Measurements from ENCODE around the gene KRTAP4-6.
"Not testable (repeated sequence)": the region's sequence is repeated elsewhere in the genome, so short reads cannot be mapped to it uniquely, and the experiment has no call there.

Gene KRTAP4-6

DNA sequence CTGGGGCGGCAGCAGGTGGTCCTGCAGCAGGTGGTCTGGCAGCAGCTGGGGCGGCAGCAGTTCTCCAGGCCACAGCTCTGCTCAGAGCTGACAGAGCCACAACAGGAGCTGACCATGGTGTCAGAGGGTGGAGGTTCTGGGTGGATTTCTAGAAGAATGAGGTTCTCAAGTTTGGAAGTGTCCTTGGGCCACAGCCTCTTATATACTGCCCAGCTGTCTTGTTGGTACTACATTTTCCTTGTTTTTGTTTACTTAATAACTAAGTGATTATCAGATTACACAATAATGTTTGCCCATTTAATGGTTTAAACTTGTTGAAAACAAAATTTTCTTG is 9.3 kb upstream of the KRTAP4-6 start, which contains the start of gene KRTAP4-5:
TSS of gene KRTAP4-5 (minus strand) at position 174 of the 334 bp plus-strand sequence. CDS start at position 116, 58 bp downstream.
- in situ Hi-C loops (cut with HindIII; ENCODE audit: low pct_ligation_motif_present, low pct_unique_long_range_greater_than_20kb, low sequenced_read_pairs): no loop called here

DNA sequence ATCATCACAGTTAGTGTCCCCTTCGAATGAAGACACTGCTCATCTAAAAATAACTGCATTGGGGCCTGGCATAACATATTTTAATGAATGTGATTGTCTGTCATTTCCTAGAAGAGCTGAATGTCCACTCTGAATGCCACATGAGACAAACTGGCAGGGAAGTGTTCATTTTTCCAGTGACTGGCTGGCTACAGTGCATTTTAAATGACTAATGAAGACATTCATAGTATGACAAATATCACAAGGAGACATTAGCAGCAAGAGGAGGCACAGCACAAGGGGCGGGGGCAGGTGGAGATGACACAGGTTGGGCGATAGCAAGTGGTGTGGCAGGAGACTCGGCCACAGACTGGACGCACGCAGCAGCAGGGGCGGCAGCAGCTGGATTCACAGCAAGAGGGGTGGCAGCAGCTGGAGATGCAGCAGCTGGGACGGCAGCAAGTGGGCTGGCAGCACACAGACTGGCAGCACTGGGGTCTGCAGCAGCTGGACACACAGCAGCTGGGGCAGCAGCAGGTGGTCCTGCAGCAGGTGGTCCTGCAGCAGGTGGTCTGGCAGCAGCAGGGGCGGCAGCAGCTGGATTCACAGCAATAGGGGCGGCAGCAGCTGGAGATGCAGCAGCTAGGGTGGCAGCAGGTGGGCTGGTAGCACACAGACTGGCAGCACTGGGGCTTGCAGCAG is 8.8 kb upstream of the KRTAP4-6 start:
- DNase-seq; in situ Hi-C loops (cut with HindIII; ENCODE audit: low pct_ligation_motif_present, low pct_unique_long_range_greater_than_20kb, low sequenced_read_pairs): not testable (repeated sequence)

More for the DNA sequence above, 9.3 kb upstream of the KRTAP4-6 start, which contains the start of gene KRTAP4-5:
- DNase-seq: no peak

DNA sequence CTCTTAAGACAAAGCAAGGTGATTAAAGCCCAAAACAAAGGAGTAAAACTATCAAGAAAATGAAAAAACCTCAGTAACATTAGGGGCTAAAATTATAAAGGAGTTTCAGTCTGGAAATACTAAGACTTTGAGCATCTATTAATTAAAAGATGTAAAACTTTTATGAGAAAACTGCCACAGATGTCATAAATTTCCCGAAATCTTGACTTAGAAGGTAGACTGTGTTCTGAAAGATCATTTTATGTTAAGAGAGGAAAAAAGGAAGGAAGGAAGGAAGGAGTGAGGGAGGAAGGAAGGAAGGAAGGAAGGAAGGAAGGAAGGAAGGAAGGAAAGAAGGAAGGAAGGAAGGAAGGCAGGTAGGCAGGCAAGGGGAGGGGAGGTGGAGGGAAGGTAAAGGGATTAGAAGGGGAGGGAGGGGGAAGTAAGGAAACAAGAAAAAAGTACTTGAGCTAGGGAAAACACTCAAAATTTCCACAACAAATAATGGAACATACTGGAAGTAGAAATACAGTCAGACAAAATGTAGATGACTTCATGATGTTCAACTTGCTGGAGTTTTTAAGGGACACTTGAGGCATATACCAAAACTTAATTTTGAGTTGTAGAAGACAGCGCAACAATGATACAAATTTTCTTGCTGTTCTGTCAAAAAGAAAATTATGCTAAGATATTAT is 7.3 kb upstream of the KRTAP4-6 start:
- DNase-seq: no peak
- in situ Hi-C loops (cut with HindIII; ENCODE audit: low pct_ligation_motif_present, low pct_unique_long_range_greater_than_20kb, low sequenced_read_pairs): no loop called here

DNA sequence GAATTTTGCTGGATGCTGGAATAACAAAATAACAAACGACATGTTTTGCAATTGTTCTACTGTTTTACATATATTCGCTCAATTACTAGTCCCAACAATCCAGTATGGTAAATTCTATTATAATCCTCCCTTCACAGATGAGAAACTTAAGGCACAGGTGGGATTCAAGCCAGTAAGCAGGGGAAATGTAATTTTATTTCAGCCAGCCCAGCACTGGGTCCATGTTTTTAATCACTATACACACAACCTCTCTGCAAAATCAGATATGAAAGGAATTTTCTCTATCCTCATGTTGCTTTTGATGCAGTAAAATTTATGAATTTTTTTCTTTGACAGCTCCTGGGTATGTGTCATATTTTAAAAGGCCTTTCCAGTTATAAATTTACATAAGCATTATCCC is 4.9 kb upstream of the KRTAP4-6 start:
- DNase-seq: no peak
- in situ Hi-C loops (cut with HindIII; ENCODE audit: low pct_ligation_motif_present, low pct_unique_long_range_greater_than_20kb, low sequenced_read_pairs): no loop called here

DNA sequence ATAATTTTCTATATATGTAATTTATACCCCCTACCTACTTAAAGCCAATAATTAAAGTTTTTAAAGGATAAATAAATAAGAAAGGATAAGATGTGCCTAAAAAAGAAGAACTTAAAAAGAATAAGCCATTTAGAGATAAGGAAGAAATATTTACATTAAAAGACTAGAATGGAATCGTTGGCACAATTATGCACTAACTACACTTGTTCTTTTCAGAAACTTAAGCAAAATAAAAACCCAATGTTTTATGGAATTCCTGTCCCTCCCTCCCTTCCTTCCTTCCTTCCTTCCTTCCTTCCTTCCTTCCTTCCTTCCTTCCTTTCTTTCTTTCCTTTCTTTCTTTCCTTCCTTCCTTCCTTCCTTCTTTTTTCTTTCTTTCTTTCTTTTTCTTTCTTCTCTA is 4.5 kb upstream of the KRTAP4-6 start:
- in situ Hi-C loops (cut with HindIII; ENCODE audit: low pct_ligation_motif_present, low pct_unique_long_range_greater_than_20kb, low sequenced_read_pairs): no loop called here
- no peak for DNase-seq

DNA sequence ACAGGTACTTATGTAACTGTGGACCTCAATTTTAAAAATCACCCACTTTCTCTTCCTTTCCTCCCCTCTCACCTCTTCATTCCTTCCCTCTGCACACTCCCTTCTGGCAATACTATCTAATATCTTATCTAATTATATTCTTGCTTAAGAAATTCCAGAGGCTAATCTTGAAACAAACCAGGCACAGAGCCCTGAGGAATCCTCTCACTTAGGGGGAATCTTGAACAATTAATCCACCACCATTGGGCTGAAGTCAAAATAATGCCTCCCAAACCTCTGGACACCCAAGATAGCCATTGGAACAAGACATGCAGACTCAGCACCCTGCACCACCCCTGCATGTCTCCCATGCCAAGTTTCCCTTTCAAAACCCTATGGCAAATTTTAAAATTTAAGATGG is 1.0 kb upstream of the KRTAP4-6 start:
- in situ Hi-C loops (cut with HindIII; ENCODE audit: low pct_ligation_motif_present, low pct_unique_long_range_greater_than_20kb, low sequenced_read_pairs): no loop called here
- DNase-seq: no peak

DNA sequence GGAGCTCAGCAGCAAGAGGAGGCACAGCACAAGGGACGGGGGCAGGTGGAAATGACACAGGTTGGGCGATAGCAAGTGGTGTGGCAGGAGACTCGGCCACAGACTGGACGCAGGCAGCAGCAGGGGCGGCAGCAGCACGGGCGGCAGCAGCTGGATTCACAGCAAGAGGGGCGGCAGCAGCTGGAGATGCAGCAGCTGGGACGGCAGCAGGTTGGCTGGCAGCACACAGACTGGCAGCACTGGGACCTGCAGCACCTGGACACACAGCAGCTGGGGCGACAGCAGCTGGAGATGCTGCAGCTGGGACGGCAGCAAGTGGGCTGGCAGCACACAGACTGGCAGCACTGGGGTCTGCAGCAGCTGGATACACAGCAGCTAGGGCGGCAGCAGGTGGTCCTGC is 479 bp downstream of the KRTAP4-6 start:
- in situ Hi-C loops (cut with HindIII; ENCODE audit: low pct_ligation_motif_present, low pct_unique_long_range_greater_than_20kb, low sequenced_read_pairs): not testable (repeated sequence)

DNA sequence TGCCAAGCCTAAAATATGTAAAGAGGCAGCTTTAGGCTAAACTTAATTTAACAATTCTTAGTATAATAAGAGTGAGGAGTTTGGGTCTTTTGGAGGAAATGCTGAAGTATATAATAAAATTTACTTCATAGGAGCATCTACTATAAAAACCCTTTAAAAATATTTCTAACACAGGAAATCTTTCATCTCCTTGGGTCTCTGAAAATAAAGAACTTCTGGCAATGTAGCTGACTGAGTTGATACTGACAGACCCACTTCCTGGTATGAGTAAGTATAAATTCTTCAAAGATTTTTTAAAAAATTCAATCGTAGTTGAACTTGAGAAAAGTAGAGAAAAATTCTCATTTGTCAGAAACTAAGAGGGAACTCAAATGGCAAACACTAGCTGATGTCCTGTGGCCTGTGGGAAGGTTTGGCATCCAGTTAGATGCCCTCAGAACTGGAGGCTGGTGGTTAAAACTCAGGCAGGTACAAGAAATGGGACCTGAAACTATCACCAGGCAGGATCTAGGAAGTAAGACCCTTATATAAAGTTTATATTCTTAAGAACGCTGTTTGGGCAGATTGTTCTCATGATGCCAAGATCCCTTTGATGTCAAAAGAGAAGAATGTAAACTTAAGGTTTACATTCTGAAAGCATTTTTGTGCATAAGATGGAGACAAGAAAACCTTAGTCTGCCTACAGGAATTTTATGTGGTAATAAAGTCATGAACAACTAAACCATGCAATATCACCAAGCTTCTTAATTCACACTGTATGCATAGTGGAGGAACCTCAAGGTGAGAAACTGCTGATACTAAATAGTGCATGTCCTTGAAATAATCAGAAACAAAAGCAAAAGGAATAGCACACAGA is 6.2 kb downstream of the KRTAP4-6 start:
- DNase-seq: no peak
- in situ Hi-C loops (cut with HindIII; ENCODE audit: low pct_ligation_motif_present, low pct_unique_long_range_greater_than_20kb, low sequenced_read_pairs): no loop called here

More for the DNA sequence above, 479 bp downstream of the KRTAP4-6 start:
- DNase-seq: not testable (repeated sequence)

DNA sequence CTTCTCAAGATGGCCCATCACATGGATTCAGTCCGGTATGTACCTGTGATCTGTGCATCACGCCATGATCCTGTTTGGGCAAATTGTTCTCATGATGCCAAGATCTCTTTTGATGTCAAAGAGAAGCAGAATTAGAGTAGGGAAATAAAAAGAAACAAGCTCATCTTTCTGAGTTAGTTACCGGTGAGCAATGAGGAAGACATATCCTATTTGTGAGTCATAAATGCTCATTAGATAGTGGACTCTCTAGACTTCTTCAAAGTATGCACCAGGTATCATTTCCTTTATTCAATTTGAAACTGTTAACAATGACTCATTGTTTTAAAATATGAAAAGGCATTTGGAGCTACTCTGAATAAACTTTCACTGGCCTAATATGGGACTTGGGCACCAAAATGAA is 8.4 kb downstream of the KRTAP4-6 start:
- in situ Hi-C loops (cut with HindIII; ENCODE audit: low pct_ligation_motif_present, low pct_unique_long_range_greater_than_20kb, low sequenced_read_pairs): no loop called here
- no peak for DNase-seq

DNA sequence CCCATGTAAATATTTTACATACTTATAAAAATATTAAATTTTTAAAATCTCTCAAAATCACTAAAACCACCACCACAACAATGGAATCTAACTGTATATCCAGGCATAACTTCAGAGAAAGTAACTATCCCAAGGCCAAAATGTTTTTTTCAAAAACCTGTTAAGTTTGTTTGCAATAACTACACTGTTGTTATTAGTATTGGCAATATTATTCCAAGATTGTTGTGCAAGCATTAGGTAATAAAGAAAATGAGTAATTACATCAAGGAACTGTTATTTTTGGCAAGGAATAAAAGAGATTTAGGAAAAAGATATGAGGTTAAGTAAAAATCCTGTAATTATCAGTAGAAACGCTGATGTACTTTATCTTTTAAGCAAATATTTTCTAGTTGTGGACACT is 13.0 kb downstream of the KRTAP4-6 start:
- in situ Hi-C loops (cut with HindIII; ENCODE audit: low pct_ligation_motif_present, low pct_unique_long_range_greater_than_20kb, low sequenced_read_pairs): no loop called here

DNA sequence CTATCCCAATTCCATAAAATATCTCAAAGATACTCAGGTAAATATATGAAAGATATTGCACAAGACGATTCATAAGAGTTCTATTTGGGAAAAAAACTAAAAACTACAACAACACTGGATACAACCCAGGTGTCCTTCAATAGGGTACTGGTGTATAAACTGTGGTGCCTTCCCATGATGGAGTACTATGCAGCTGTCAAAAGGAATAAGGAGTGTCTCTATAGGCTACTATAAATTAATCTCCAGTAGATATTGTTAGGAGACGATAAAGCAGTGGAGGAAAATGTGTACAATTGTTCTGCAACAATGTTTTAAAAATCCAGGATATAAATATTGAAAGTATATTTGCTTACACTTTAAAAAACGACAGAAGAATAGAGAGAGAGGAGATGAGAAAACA is 13.9 kb downstream of the KRTAP4-6 start:
- DNase-seq: no peak

More for the DNA sequence above, 13.0 kb downstream of the KRTAP4-6 start:
- DNase-seq: no peak

DNA sequence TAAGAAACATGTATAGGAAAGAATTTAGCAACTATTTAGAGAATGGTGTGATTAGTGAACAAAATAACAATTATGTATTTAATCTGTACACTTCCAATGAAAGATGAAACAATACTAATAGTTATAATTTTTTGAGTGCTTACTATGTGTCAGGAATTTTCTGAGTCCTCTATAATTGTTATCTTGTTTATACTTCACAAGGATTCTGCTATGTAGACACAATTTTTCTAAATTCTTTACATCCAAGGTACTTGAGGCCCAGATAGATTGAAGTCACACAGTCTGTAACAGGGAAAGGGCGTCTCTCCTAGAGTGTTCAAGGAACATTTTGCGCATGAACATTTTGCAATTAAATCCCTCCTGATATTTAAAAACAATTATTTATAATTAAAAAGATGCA is 15.3 kb downstream of the KRTAP4-6 start:
- in situ Hi-C loops (cut with HindIII; ENCODE audit: low pct_ligation_motif_present, low pct_unique_long_range_greater_than_20kb, low sequenced_read_pairs): no loop called here
- DNase-seq: no peak

More for the DNA sequence above, 13.9 kb downstream of the KRTAP4-6 start:
- in situ Hi-C loops (cut with HindIII; ENCODE audit: low pct_ligation_motif_present, low pct_unique_long_range_greater_than_20kb, low sequenced_read_pairs): no loop called here

DNA sequence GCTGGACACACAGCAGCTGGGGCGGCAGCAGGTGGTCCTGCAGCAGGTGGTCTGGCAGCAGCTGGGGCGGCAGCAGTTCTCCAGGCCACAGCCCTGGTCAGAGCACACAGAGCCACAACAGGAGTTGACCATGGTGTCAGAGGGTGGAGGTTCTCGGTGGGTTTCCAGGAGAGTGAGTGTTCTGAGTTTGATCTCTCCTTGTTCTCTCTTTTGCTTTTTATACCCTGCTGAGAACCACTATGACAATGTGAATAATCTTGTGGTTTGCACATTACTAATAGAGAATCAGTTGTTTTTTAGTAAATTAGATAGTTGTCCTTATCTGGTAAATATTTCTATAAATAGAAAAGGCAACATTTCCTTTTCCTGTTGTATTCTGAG is 16.4 kb downstream of the KRTAP4-6 start, which contains the start of gene KRTAP4-12:
TSS of gene KRTAP4-12 (minus strand) at position 192 of the 381 bp plus-strand sequence. CDS start at position 132, 60 bp downstream.
- DNase-seq: not testable (repeated sequence)

DNA sequence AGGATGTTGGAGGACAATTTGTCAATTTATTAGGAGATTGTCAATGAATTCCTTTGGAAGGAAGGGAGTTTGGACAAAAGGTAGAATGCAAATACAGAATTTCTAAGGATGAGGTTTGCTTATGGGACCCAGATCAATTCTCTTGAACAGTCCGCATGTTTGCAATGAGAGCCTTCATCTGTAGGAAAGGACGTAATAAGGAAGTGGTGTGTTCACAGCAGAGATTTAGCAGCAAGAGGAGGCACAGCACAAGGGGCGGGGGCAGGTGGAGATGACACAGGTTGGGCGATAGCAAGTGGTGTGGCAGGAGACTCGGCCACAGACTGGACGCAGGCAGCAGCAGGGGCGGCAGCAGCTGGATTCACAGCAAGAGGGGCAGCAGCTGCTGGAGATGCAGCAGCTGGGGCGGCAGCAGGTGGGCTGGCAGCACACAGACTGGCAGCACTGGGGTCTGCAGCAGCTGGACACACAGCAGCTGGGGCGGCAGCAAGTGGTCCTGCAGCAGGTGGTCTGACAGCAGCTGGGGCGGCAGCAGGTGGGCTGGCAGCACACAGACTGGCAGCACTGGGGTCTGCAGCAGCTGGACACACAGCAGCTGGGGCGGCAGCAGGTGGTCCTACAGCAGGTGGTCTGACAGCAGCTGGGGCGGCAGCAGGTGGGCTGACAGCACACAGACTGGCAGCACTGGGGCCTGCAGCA is 16.9 kb downstream of the KRTAP4-6 start:
- DNase-seq; in situ Hi-C loops (cut with HindIII; ENCODE audit: low pct_ligation_motif_present, low pct_unique_long_range_greater_than_20kb, low sequenced_read_pairs): not testable (repeated sequence)

More for the DNA sequence above, 16.4 kb downstream of the KRTAP4-6 start, which contains the start of gene KRTAP4-12:
- in situ Hi-C loops (cut with HindIII; ENCODE audit: low pct_ligation_motif_present, low pct_unique_long_range_greater_than_20kb, low sequenced_read_pairs): not testable (repeated sequence)

DNA sequence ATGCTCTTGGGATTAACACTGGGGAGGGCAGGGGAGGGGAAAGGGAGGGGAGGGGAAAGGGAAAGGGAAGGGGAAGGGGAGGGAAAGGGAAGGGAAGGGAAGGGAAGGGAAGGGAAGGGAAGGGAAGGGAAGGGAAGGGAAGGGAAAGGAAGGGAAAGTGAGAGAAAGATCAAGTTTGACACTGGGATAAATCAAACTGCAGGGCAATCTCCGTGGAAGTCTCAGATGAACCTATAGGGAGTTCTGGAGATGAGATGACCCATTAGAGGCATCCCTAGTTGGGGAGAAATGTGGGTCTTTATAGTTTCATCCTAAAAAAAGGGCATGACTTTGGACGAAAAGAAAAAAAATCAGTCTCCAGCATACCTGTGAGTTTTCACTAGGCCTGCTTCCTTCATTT is 18.6 kb downstream of the KRTAP4-6 start:
- no peak for DNase-seq
- in situ Hi-C loops (cut with HindIII; ENCODE audit: low pct_ligation_motif_present, low pct_unique_long_range_greater_than_20kb, low sequenced_read_pairs): no loop called here

DNA sequence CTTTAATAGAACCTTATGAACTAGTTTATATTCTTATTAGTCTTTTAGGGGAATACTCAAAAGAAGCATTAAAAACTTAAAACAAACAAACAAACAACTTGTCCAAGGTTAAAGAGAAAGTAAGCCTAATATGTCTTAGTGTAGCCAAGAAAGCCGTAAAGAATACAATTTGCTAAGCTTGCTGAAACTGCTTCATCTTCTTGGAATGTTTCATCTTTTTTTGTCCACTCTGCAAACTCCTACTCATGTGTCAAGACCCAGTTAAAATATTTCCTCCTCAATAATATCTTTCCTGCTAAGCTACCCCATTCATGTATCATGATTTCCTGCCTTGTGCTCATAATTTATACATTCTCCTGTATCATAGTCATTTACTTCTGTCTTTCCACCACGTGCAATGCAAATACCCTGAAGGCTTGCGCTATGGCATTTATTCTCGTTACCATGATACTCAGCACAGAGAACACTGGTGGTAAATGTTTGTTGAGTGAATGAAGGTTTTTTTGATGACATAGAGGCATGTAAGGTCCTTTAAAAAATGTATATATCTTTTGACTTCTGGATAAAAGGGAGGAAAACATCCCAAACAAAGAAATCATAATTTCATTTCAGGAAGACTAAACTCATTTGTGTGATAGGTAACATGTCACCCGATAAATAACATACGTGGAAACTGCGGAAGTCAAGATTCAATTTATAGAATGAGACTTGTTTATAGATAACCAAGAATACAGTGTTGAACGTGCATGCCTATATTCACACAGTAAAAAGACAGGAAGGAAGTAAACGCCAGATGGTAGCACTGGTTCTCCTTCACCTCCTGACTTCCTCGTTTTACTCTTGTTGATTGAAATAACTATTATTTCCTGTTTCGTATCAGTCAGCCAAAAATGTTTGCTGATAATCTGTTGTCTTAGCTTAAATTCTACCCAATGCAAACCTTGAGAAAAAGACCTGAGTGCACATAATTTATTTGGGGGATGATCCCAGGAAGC is 20.4 kb downstream of the KRTAP4-6 start:
- DNase-seq; in situ Hi-C loops (cut with HindIII; ENCODE audit: low pct_ligation_motif_present, low pct_unique_long_range_greater_than_20kb, low sequenced_read_pairs): not testable (repeated sequence)

DNA sequence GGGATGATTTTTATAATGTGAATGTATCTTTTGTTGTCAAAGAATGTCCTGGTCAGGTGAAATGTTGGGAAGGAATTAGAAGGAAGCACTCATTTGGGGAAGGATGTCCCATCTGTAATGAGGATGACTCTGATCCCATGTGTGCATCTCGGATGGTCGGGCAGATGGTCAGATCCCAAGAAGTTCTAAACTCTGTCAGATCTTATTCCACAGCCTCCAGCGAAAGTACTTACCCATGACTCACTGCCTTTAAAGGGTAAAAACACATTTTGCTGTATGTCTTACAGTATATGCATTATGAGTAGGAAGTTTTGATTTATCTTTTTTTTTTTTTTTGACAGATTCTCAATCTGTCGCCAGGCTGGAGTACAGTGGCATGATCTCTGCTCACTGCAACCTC is 21.6 kb downstream of the KRTAP4-6 start:
- in situ Hi-C loops (cut with HindIII; ENCODE audit: low pct_ligation_motif_present, low pct_unique_long_range_greater_than_20kb, low sequenced_read_pairs): no loop called here
- DNase-seq: no peak
